ENCODE measurements around the gene SLC39A2. TPM values are rescaled to one million over a fixed set of nuclear protein-coding genes. Genes with fewer than 3 reads are reported as not detected.

The SLC39A2 gene
- total and polyA plus RNA-seq, 4 donors, result 0.05 to 0.08 TPM; not detected in 2

- no peak for TF ChIP-seq EGR1 (IDR thresholded peaks at IDR 0.05; ENCODE audit: low read depth in 2 of 2)
- TF ChIP-seq FOXA2 (IDR thresholded peaks at IDR 0.05), result no peak
- no peak for TF ChIP-seq FOXA1 (IDR thresholded peaks at IDR 0.05)
- peak; percentile 98 to 100 for TF ChIP-seq RXRA (IDR thresholded peaks at IDR 0.05)
- no peak for TF ChIP-seq TAF1 (conservative IDR thresholded peaks at IDR 0.05)
- TF ChIP-seq YY1 (IDR thresholded peaks at IDR 0.05), result no peak
- peak; percentile 85 for TF ChIP-seq SP1 (IDR thresholded peaks at IDR 0.05)
- TF ChIP-seq HNF4A (conservative IDR thresholded peaks at IDR 0.05), result peak; percentile 94 to 99
- TF ChIP-seq GABPA (IDR thresholded peaks at IDR 0.05 in 1 of 2, conservative IDR thresholded peaks at IDR 0.05 in 1 of 2), result no peak
These were observed 24.9 kb downstream of the SLC39A2 start (continued) for GRCh38 chr14:21023817-21024584.

GRCh38 chr14:21024585-21025370 is 25.7 kb downstream of the SLC39A2 start, which contains the start of gene NDRG2:
Gene NDRG2 (minus strand): TSS chr14:21025061. CDS start chr14:21023315, 1,746 bp downstream.
- Histone ChIP-seq H3K9ac (ENCODE audit: low read depth in 1 of 2, low read length in 2 of 2) (peak within 1 kb of the TSS; percentile 50 to 67), H3K9me3 (ENCODE audit: control insufficient read depth in 4 of 4, low read length in 3 of 4) (no peaks in the 10 kb centered on the region), H3K27me3 (ENCODE audit: control insufficient read depth in 4 of 4, insufficient read depth in 4 of 4, low read length in 3 of 4) (no peaks in the 10 kb centered on the region), H3K4me3 (ENCODE audit: low read depth in 1 of 3, low read length in 3 of 3) (peak within 1 kb of the TSS; percentile 70 to 89 (median 82)), H3K36me3 (ENCODE audit: control insufficient read depth in 4 of 4, insufficient read depth in 3 of 4, low read depth in 1 of 4, low read length in 3 of 4) (peaks cover under 1 to 22% (median 17%) of the 10 kb centered on the region in 4 donors), H3K4me1 (ENCODE audit: control insufficient read depth in 4 of 4, insufficient read depth in 4 of 4, low read length in 3 of 4) (peaks cover 3 to 49% (median 39%) of the 10 kb centered on the region in 4 donors), H3K27ac (ENCODE audit: low read depth in 1 of 2, low read length in 2 of 2) (peak within 1 kb of the TSS; percentile 87 to 88)
- WGBS, result under 1% methylated on average over 72 of the region's 72 CpGs
- DNase-seq (ENCODE audit: low spot score), result peak; percentile 78
- TF ChIP-seq TAF1 (conservative IDR thresholded peaks at IDR 0.05), result no peak
- TF ChIP-seq, protein P1, sequence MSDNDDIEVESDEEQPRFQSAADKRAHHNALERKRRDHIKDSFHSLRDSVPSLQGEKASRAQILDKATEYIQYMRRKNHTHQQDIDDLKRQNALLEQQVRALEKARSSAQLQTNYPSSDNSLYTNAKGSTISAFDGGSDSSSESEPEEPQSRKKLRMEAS (IDR thresholded peaks at IDR 0.05), result no peak
- no peak for TF ChIP-seq HNF4A (conservative IDR thresholded peaks at IDR 0.05)
- no peak for TF ChIP-seq EGR1 (IDR thresholded peaks at IDR 0.05; ENCODE audit: low read depth in 2 of 2)
- TF ChIP-seq, protein P2, sequence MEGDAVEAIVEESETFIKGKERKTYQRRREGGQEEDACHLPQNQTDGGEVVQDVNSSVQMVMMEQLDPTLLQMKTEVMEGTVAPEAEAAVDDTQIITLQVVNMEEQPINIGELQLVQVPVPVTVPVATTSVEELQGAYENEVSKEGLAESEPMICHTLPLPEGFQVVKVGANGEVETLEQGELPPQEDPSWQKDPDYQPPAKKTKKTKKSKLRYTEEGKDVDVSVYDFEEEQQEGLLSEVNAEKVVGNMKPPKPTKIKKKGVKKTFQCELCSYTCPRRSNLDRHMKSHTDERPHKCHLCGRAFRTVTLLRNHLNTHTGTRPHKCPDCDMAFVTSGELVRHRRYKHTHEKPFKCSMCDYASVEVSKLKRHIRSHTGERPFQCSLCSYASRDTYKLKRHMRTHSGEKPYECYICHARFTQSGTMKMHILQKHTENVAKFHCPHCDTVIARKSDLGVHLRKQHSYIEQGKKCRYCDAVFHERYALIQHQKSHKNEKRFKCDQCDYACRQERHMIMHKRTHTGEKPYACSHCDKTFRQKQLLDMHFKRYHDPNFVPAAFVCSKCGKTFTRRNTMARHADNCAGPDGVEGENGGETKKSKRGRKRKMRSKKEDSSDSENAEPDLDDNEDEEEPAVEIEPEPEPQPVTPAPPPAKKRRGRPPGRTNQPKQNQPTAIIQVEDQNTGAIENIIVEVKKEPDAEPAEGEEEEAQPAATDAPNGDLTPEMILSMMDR (IDR thresholded peaks at IDR 0.05; ENCODE audit: low read depth, low read length, missing input control), result no peak
- TF ChIP-seq GABPA (IDR thresholded peaks at IDR 0.05 in 1 of 2, conservative IDR thresholded peaks at IDR 0.05 in 1 of 2), result no peak
- no peak for TF ChIP-seq NR2F2 (IDR thresholded peaks at IDR 0.05)
- TF ChIP-seq, protein P3, sequence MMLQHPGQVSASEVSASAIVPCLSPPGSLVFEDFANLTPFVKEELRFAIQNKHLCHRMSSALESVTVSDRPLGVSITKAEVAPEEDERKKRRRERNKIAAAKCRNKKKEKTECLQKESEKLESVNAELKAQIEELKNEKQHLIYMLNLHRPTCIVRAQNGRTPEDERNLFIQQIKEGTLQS (IDR thresholded peaks at IDR 0.05), result no peak
- no peak for TF ChIP-seq HNF4G (IDR thresholded peaks at IDR 0.05)
- TF ChIP-seq YY1 (IDR thresholded peaks at IDR 0.05), result no peak
- no peak for TF ChIP-seq ZBTB33 (IDR thresholded peaks at IDR 0.05)
- no peak for TF ChIP-seq REST (IDR thresholded peaks at IDR 0.05)
- no peak for TF ChIP-seq FOXA2 (IDR thresholded peaks at IDR 0.05)
- TF ChIP-seq JUND (IDR thresholded peaks at IDR 0.05), result no peak

Measured in liver (tissue), 9 donors.